ENCODE results near the gene PAPSS1. TPM values are rescaled to one million over a fixed set of nuclear protein-coding genes. Genes with fewer than 3 reads are reported as not detected.

PAPSS1 gene
- total and polyA plus RNA-seq, 2 experiments from 2014 or later: 72.0 to 85.8 TPM

GRCh38 chr4:107711831-107712230 is 8.2 kb downstream of the PAPSS1 start:
- no peak for DNase-seq (ENCODE audit: low spot score)
- peaks cover 35% of the 10 kb centered on the region for H3K4me1 Mint-ChIP-seq
- peaks cover 4% of the 10 kb centered on the region; the same call in 2 of the 3 replicates for H3K9me3 Mint-ChIP-seq
- H3K9me2 ChIP-seq (ENCODE audit: insufficient read depth): no peaks in the 10 kb centered on the region
- H3K4me3 Mint-ChIP-seq: no peak overlapping the region
- H3K36me3 Mint-ChIP-seq (ENCODE audit: low read depth): peaks cover 20% of the 10 kb centered on the region
- peaks cover 99% of the 10 kb centered on the region for H3K79me2 ChIP-seq (replicated peaks; ENCODE audit: insufficient read depth)
- H3K4me1 ChIP-seq (ENCODE audit: insufficient read depth): peaks cover 29% of the 10 kb centered on the region
- no peaks in the 10 kb centered on the region for H3F3A ChIP-seq (replicated peaks; ENCODE audit: low read depth)
- H3K27ac Mint-ChIP-seq: no peak overlapping the region
- peaks cover 1% of the 10 kb centered on the region for H3K27me3 Mint-ChIP-seq (ENCODE audit: insufficient read depth, low read depth, poor library complexity)
- H2AFZ ChIP-seq: no peak overlapping the region
- H3K36me3 ChIP-seq (ENCODE audit: insufficient read depth): no peaks in the 10 kb centered on the region
- no peaks in the 10 kb centered on the region for H4K20me1 ChIP-seq (replicated peaks; ENCODE audit: insufficient read depth)
- no peak overlapping the region for H3K4me2 ChIP-seq
- no peak overlapping the region for H3K4me3 ChIP-seq
- TF ChIP-seq, protein P1, sequence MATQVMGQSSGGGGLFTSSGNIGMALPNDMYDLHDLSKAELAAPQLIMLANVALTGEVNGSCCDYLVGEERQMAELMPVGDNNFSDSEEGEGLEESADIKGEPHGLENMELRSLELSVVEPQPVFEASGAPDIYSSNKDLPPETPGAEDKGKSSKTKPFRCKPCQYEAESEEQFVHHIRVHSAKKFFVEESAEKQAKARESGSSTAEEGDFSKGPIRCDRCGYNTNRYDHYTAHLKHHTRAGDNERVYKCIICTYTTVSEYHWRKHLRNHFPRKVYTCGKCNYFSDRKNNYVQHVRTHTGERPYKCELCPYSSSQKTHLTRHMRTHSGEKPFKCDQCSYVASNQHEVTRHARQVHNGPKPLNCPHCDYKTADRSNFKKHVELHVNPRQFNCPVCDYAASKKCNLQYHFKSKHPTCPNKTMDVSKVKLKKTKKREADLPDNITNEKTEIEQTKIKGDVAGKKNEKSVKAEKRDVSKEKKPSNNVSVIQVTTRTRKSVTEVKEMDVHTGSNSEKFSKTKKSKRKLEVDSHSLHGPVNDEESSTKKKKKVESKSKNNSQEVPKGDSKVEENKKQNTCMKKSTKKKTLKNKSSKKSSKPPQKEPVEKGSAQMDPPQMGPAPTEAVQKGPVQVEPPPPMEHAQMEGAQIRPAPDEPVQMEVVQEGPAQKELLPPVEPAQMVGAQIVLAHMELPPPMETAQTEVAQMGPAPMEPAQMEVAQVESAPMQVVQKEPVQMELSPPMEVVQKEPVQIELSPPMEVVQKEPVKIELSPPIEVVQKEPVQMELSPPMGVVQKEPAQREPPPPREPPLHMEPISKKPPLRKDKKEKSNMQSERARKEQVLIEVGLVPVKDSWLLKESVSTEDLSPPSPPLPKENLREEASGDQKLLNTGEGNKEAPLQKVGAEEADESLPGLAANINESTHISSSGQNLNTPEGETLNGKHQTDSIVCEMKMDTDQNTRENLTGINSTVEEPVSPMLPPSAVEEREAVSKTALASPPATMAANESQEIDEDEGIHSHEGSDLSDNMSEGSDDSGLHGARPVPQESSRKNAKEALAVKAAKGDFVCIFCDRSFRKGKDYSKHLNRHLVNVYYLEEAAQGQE (IDR thresholded peaks at IDR 0.05; ENCODE audit: unreplicated experiment): no peak
- TF ChIP-seq, protein P2, sequence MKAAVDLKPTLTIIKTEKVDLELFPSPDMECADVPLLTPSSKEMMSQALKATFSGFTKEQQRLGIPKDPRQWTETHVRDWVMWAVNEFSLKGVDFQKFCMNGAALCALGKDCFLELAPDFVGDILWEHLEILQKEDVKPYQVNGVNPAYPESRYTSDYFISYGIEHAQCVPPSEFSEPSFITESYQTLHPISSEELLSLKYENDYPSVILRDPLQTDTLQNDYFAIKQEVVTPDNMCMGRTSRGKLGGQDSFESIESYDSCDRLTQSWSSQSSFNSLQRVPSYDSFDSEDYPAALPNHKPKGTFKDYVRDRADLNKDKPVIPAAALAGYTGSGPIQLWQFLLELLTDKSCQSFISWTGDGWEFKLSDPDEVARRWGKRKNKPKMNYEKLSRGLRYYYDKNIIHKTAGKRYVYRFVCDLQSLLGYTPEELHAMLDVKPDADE (IDR thresholded peaks at IDR 0.05): no peak
- TF ChIP-seq ZNF331 (CRISPR knock-in tag; IDR thresholded peaks at IDR 0.05; ENCODE audit: low read depth) (no peak), JUNB (IDR thresholded peaks at IDR 0.05; ENCODE audit: unreplicated experiment) (no peak), ZNF114 (CRISPR knock-in tag; IDR thresholded peaks at IDR 0.05) (no peak), STAT1 (IDR thresholded peaks at IDR 0.05; ENCODE audit: unreplicated experiment) (no peak), POLR2AphosphoS5 (IDR thresholded peaks at IDR 0.05; ENCODE audit: low read depth) (no peak), EZH2 (IDR thresholded peaks at IDR 0.05; ENCODE audit: low read depth, unreplicated experiment) (no peak), EZH2phosphoT487 (IDR thresholded peaks at IDR 0.05; ENCODE audit: unreplicated experiment) (no peak), CREB1 (CRISPR knock-in tag; IDR thresholded peaks at IDR 0.05; ENCODE audit: low read depth) (no peak), NANOG (IDR thresholded peaks at IDR 0.05; ENCODE audit: borderline replicate concordance) (no peak)
- TF ChIP-seq, protein P3, sequence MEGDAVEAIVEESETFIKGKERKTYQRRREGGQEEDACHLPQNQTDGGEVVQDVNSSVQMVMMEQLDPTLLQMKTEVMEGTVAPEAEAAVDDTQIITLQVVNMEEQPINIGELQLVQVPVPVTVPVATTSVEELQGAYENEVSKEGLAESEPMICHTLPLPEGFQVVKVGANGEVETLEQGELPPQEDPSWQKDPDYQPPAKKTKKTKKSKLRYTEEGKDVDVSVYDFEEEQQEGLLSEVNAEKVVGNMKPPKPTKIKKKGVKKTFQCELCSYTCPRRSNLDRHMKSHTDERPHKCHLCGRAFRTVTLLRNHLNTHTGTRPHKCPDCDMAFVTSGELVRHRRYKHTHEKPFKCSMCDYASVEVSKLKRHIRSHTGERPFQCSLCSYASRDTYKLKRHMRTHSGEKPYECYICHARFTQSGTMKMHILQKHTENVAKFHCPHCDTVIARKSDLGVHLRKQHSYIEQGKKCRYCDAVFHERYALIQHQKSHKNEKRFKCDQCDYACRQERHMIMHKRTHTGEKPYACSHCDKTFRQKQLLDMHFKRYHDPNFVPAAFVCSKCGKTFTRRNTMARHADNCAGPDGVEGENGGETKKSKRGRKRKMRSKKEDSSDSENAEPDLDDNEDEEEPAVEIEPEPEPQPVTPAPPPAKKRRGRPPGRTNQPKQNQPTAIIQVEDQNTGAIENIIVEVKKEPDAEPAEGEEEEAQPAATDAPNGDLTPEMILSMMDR (conservative IDR thresholded peaks at IDR 0.05; ENCODE audit: low read depth in 2 of 2): no peak
- TF ChIP-seq, protein P4, sequence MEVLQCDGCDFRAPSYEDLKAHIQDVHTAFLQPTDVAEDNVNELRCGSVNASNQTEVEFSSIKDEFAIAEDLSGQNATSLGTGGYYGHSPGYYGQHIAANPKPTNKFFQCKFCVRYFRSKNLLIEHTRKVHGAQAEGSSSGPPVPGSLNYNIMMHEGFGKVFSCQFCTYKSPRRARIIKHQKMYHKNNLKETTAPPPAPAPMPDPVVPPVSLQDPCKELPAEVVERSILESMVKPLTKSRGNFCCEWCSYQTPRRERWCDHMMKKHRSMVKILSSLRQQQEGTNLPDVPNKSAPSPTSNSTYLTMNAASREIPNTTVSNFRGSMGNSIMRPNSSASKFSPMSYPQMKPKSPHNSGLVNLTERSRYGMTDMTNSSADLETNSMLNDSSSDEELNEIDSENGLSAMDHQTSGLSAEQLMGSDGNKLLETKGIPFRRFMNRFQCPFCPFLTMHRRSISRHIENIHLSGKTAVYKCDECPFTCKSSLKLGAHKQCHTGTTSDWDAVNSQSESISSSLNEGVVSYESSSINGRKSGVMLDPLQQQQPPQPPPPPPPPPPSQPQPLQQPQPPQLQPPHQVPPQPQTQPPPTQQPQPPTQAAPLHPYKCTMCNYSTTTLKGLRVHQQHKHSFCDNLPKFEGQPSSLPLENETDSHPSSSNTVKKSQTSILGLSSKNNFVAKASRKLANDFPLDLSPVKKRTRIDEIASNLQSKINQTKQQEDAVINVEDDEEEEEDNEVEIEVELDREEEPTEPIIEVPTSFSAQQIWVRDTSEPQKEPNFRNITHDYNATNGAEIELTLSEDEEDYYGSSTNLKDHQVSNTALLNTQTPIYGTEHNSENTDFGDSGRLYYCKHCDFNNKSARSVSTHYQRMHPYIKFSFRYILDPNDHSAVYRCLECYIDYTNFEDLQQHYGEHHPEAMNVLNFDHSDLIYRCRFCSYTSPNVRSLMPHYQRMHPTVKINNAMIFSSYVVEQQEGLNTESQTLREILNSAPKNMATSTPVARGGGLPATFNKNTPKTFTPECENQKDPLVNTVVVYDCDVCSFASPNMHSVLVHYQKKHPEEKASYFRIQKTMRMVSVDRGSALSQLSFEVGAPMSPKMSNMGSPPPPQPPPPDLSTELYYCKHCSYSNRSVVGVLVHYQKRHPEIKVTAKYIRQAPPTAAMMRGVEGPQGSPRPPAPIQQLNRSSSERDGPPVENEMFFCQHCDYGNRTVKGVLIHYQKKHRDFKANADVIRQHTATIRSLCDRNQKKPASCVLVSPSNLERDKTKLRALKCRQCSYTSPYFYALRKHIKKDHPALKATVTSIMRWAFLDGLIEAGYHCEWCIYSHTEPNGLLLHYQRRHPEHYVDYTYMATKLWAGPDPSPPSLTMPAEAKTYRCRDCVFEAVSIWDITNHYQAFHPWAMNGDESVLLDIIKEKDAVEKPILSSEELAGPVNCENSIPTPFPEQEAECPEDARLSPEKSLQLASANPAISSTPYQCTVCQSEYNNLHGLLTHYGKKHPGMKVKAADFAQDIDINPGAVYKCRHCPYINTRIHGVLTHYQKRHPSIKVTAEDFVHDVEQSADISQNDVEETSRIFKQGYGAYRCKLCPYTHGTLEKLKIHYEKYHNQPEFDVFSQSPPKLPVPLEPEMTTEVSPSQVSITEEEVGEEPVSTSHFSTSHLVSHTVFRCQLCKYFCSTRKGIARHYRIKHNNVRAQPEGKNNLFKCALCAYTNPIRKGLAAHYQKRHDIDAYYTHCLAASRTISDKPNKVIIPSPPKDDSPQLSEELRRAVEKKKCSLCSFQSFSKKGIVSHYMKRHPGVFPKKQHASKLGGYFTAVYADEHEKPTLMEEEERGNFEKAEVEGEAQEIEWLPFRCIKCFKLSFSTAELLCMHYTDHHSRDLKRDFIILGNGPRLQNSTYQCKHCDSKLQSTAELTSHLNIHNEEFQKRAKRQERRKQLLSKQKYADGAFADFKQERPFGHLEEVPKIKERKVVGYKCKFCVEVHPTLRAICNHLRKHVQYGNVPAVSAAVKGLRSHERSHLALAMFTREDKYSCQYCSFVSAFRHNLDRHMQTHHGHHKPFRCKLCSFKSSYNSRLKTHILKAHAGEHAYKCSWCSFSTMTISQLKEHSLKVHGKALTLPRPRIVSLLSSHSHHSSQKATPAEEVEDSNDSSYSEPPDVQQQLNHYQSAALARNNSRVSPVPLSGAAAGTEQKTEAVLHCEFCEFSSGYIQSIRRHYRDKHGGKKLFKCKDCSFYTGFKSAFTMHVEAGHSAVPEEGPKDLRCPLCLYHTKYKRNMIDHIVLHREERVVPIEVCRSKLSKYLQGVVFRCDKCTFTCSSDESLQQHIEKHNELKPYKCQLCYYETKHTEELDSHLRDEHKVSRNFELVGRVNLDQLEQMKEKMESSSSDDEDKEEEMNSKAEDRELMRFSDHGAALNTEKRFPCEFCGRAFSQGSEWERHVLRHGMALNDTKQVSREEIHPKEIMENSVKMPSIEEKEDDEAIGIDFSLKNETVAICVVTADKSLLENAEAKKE (CRISPR knock-in tag; IDR thresholded peaks at IDR 0.05): no peak
- no peak for ATAC-seq
- no peaks in the 10 kb centered on the region for H3K27me3 ChIP-seq (ENCODE audit: insufficient read depth)
- no peak overlapping the region for H3K27ac ChIP-seq (ENCODE audit: low read depth)
